GM21737 (cell line): ENCODE data around the gene DLGAP1.

Source experiments
- ATAC-seq: cut with Tn5 transposase; IDR thresholded peaks from one replicate; pipeline ENCODE4 v1.9.1; 2021; ENCODE audit warnings: mild to moderate bottlenecking, moderate library complexity; ENCODE audit not compliant: unreplicated experiment

Gene DLGAP1

DNA sequence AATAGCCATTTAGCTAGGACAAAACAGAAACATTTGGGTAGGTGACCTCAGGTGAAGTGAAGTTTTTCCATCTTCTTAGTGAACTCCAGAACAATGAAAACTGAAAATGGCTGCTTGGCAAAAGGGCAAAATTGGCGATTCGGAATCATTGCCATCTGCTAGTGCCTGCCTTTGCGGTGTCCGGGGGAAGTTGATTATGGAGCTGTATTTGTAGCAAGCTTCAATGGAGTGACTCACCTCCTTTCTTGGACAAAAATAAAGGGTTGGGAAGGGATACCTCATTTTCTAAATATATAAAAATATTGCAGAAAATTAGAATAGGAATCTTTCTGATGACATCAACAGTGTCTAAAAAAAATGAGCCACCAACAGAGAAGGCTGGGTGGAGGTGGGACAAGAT lies 544.6 kb downstream of the DLGAP1 start:
- ATAC-seq: no peak

DNA sequence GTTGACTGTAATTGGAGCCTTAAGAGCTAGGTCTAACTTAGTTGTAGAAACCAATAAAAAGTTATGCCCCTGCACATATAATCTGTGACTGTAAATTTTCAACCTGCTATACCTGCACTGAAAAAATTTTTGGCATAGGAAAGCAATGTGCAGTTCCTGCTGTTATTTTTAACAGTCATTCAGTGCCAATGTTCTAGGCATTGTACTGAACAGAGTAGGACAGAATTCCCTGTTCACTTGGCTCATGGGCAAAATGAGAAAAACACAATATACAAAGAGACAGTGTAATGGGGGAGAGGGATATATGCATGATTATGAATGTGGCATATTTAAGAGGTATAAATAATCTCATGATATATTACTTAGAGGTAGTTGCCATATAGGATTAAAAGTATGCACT lies 547.2 kb downstream of the DLGAP1 start:
- no peak for ATAC-seq

DNA sequence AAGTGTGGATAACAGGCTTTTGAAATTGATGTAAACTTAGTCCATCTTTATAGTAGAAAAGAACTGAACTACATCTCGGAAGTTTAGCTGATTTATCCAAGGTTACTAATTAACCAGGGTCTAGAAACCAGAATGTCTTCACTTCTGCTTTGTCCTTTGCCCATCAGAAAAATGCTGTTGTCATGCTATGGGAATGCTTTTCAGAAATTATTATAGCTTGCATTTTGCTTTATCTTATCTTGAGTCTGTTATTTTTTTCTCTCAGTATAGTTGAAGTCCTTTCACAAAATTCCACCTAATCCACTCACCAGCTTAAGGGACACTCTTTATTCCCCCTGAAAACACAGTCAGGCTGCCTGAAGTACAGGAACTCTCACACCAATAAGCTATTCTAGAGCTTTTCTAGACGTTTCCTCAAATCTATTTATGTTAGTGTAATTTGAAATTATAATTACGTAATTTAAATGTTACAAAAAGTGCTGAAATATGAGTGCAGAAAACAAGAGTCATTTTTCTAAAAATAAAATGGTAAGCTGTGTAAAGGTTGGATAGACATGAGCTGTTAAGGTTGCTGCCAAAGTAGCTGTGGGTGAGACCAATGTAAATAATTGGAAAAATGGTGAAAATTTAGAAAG lies 548.9 kb downstream of the DLGAP1 start:
- ATAC-seq: no peak

DNA sequence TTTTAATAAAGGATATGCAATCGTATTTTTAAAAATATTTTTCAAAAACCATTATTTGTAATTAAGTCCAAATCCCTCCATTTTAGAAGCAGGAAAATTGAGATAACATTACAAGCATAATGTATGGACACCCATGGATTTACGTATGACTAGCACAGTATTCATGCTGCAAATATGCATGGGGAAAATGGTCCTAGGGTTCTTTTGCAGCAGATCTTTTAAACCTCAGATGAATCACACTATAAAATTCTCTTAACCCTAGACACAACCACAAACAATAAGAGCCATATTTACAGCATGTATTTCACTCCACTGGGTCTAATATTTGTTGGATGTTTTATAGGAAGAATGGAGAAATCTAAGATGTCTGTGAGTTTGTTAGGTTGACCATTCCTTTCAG lies 551.8 kb downstream of the DLGAP1 start:
- ATAC-seq: no peak

GRCh38 chr18:3902676-3903075 lies 552.4 kb downstream of the DLGAP1 start:
- no peak for ATAC-seq

GRCh38 chr18:3901811-3902210 lies 553.3 kb downstream of the DLGAP1 start:
- no peak for ATAC-seq

DNA sequence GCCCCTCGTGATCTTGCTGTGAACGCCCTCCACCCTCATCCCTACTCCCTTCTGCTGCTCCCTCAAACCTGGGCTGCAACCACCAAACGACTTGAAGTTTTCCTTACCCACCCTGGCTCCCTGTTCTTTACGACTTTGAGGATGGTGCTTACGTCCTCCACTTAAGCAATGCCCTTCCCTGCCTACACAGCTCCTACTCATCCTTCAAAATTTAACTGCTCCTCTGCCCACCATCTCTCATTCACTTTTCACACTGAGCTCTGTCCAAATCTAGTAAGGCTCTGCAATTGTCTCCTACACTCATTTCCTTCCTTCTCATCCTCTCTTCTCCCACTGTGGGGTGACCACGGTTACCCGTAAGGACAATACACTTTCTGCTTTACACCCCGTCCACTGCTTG lies 554.1 kb downstream of the DLGAP1 start:
- ATAC-seq: no peak

GRCh38 chr18:3900327-3900726 lies 554.8 kb downstream of the DLGAP1 start:
- ATAC-seq: no peak

DNA sequence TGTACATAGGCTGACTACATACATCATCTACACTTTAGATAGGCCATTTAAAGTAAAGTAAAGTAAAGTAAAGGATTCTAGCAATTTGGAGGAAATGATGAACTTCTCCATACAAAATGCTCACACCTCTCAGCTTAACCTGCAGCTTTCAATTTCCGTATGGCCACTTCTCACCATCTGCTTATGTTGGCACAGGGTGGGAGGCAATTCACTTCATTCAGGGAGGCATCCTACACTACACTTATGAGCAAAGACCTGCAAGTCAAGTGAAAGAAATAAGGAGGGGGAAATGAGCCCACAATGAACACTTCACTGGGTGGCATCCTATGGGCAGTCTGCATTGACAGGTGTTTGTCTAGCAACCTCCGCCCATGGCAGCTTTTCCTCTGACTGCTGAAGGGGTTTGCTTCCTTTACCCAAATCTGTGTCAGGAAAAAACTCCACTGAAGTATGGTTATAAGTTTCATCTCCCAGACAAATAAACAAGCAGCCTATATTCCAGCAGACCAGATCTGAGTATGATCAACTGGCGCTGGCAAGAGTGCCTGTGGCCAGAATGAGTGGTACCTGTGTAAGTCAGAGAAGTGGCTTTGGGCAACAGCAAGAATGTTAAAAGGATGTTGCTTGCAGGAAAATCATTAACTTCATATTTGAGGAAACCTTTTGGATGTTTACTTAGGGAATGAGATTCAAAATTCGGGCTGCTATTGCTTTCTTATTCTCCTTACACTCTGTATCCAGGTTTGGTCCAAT lies 556.1 kb downstream of the DLGAP1 start:
- no peak for ATAC-seq

- ATAC-seq: no peak
Measured at GRCh38 chr18:3892152-3892551, 563.0 kb downstream of the DLGAP1 start.

DNA sequence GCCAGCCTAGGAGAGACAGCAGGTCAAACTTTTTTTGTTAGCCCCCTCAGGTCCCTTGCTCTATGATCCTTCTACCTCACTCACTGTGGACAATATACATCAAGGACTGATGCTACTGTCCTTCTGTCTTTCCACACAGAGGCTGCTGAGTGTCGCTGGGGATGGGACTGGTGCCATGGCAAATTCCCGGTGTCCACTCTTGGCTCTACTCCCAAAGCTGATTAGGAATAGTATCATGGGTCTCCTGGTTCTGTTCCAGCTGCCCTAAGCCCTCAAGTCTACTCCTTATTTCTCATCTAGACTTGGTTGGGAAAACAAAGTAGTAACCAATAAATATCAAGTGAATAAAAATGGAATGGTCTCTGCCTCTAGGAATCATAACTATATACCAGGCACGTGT lies 563.9 kb downstream of the DLGAP1 start:
- no peak for ATAC-seq

DNA sequence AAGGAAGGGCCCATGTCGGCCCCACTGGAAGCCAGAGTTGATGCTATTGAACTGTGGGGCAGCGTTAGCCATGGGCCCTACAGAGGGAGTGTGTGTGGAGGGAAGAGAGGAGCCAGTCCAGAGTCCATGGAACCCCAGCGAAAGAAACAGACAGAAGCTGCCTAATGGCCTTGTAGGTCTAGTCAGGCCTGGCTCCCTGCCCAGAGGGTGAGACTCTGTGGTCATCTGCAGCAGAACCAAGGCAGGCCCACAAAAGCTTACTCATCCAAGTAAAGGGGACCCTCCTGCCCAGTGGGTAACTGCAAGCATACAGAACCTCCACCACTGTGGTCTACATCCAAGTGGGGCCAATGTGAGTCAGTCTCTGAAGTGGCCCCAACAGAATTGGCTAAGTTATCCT lies 565.3 kb downstream of the DLGAP1 start:
- no peak for ATAC-seq

DNA sequence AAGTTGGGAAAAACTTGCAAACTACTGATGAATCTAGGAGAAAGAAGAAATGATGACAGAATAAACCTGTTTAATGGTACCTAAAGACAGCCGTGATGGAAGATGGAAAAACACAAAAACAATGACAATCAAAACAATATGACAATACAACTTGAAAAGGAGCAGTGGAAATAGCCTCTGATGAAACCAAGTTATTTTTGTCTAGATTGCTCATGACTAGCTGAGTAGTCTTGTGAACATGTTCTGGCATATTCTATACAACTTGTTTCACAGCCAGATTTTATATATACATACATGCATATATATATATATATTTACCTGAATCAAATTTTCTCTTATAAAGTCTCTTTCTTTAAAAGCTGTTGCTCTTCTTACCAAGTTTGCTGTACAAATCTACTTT lies 566.0 kb downstream of the DLGAP1 start:
- no peak for ATAC-seq

DNA sequence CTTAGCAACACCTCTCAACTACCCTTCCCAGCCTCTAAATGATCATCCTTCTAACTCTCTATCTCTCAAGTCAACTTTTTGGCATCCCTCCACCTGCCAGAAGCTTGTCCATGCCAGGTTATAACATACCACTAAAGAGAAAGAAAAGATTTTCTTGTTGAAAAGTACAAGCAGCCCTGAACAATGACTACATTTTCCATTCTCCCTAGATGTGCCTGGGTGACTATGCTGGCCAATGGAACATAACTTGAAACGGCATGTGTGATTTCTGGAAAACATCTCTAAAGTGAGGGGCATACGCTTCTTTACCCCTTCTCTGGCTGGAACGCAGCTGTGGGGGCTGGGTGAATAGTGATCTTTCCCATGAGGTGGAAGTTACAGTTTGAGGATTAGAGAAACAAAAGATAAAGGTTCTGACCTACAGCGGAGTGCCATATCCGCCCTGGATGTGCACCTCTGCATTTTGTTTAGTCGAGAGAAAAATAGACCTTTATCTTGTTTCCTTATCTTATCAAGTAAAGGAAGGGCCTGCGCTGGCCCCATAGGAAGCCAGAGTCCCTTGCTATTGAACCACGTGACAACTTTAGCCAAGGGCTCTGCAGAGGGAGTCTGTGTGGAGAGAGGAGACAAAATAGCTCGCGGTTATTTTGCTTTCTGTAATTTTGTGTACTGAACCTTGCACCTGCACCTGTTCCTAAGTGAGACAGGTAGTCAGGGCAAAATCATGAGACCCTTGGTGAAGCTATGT lies 568.4 kb downstream of the DLGAP1 start:
- no peak for ATAC-seq

DNA sequence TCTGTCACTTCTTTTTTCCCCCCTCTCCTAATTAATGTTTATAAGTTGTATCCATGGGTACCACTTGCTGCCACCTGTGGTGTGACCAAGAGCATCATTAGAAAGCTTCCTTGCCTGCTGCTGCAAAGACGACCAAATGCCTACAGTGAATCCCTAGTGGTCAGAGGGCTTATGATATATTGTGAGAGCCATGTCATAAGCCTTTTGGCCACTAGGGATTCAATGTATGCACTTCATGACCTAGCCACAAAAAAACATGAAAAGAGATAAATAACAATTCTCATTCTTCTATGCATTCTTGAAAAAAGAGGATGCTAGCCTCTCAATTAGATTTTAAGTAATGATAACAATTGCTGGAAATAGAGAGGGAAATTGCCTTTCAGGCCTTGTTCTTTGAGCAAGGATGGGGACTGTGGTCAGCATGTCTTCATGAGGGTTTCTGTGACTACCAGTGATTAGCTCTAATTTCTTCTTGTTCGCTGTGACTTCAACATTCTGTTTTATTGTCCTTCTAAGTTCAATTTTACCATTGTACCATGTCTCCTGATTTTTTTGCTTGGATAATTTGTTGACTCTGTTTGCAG lies 569.8 kb downstream of the DLGAP1 start:
- ATAC-seq: no peak

GRCh38 chr18:3879836-3880120 lies 575.3 kb downstream of the DLGAP1 start:
- no peak for ATAC-seq

- ATAC-seq: no peak
Measured at GRCh38 chr18:3879114-3879835, 575.8 kb downstream of the DLGAP1 start.

DNA sequence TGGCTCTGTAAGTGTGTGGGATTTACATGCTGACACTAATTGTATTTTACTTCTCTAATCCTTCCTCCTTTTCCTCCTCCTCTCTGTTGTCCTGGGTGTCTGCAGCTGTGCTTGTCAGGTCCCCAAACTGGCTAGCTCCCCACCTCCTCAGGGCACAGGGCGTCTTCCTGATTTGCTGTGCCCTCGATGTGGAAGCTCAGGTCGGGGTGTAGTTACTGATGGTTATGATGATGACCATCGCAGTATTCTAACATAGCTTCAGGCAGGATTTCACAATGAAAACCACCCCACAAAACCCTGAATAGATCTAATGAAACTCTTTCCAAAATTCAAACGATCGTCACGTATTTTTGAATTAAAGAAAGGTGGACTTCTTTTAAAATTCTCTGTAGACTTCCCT lies 576.7 kb downstream of the DLGAP1 start:
- ATAC-seq: no peak

DNA sequence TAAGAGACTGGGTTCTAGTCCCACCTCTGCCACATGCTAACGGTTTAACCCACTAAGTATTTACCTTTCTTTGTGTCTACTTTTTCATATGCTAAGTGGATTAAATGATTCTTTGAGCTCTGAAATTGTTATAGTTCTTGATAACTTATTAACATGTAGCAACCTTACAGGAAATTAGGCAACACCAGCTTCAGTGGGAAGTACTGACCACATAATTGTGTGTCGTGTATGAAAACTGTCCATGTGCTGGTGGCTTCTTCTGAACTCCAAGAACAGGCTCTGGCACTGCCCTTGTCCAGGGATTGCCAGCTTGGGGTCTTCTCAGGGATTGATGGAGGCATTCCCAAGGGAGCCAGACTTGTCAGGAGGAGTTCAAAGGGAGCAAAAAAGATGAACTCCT lies 577.4 kb downstream of the DLGAP1 start:
- no peak for ATAC-seq

DNA sequence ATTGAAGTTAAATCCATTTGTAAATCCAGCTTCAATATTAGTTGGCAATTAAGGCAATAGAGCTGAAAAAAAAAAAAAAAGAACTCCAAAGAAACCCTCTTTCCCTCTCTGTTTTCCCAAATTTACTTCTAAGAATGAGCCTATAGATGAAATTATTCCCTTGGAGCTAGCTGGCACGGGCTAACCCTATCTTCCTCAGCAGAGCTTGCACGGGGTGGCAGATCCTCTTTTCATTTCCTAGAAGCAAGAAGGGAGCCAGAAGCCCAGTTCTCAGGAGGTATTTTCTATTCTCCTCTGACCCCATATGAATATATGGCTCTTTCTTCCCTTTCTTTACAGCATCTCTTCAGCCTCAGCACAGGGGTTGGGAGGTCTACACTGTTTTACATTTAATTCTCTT lies 579.1 kb downstream of the DLGAP1 start:
- no peak for ATAC-seq

DNA sequence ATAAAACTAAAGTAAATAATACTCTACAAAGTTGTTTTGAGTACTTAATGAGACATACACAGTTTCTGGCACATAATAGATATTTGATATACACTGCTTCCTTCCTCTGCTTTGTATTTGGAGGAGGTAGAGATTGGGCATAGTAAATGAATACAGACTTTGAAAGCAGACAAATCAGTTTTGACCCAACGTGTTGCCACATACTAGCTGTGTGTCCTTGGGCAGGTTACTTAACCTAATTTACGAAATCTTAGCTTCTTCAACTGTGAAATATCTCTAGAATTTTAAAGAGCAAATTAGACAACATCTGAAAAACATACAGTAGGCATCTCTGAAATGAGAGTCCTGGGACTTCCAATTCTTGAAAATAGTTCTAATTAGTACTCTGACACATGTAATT lies 579.7 kb downstream of the DLGAP1 start:
- ATAC-seq: no peak
